Mucosa of stomach (tissue), 1 donor: ENCODE measurements around the gene UCHL3.

Source experiments
- H3K27me3 ChIP-seq: one replicate; pipeline ENCODE4 v1.7.0; 2013; ENCODE audit warnings: mild to moderate bottlenecking, low read length; ENCODE audit not compliant: control insufficient read depth, insufficient read depth
- H3K36me3 ChIP-seq: one replicate; pipeline ENCODE4 v1.7.0; 2013; ENCODE audit warnings: low read length; ENCODE audit not compliant: control insufficient read depth, insufficient read depth
- H3K4me1 ChIP-seq: one replicate; pipeline ENCODE4 v1.7.0; 2013; ENCODE audit warnings: mild to moderate bottlenecking, low read length; ENCODE audit not compliant: control insufficient read depth, insufficient read depth
- H3K4me3 ChIP-seq: one replicate; pipeline ENCODE4 v1.7.0; 2013; ENCODE audit warnings: low read length
- H3K9ac ChIP-seq: one replicate; pipeline ENCODE4 v1.7.0; 2013; ENCODE audit warnings: mild to moderate bottlenecking, low read length, moderate library complexity
- H3K9me3 ChIP-seq: one replicate; pipeline ENCODE4 v1.7.0; 2013; ENCODE audit warnings: mild to moderate bottlenecking, low read length, moderate library complexity; ENCODE audit not compliant: control insufficient read depth
- donor health status: Pancreatic carcinoma.

UCHL3 gene

GRCh38 chr13:75555836-75556235, 6.2 kb downstream of the UCHL3 start:
- Histone ChIP-seq H3K27me3 (no peaks in the 10 kb centered on the region), H3K9me3 (no peaks in the 10 kb centered on the region), H3K36me3 (no peaks in the 10 kb centered on the region), H3K4me1 (no peaks in the 10 kb centered on the region), H3K4me3 (no peak overlapping the region), H3K9ac (no peak overlapping the region)

DNA sequence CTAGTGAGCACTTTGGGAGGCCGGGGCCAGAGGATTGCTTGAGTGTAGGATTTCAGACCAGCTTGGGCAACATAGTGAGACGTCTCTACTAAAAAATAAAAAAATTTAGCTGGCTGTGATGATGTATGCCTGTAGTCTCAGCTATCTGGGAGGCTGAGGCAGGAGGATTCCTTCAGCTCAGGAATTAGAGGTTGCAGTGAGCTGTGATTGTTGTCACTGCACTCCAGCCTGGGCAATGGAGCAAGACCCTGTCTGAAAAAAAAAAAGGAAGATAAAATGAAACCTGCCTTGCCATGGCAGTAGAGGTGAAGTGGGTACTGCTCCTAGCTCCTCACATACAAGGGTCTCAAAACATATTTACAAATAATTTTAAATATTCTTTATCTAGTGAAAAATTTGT, 7.4 kb downstream of the UCHL3 start:
- no peaks in the 10 kb centered on the region for H3K36me3 ChIP-seq
- H3K27me3 ChIP-seq, result no peaks in the 10 kb centered on the region
- no peak overlapping the region for H3K9ac ChIP-seq
- H3K4me3 ChIP-seq, result no peak overlapping the region
- no peaks in the 10 kb centered on the region for H3K4me1 ChIP-seq
- H3K9me3 ChIP-seq, result no peaks in the 10 kb centered on the region

DNA sequence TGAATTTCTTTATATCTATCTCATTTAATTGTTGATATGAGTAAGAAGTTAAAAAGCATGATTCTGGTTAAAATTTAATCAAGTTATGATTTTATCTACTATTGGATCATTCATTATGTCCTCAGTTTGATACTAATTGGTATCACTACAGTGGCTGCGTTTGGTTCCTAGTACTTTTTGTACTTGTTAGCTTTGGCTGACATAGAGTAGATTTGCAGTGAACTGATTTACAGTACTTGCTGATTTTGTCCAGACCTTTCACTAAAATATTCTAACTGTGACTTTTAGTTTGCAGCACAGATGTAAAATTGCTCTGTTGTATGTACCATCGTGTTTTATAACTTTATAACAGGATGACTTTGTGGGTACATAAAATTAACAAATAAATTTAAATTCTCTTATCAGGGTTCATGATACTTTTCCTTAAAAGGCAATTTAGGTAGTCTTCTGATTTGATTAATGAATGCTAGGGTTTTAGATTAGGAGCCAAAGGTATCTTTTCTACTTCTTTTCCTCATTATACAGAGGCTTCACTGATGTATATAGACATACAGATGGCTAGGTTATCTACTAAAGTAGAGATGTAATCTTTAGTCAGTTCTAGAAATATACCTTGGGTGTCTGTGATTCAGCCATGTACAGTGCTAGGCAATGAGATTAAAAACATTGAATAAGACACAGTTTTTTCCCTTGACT, 8.7 kb downstream of the UCHL3 start:
- Histone ChIP-seq H3K4me1 (no peaks in the 10 kb centered on the region), H3K27me3 (no peaks in the 10 kb centered on the region), H3K9ac (no peak overlapping the region), H3K9me3 (no peaks in the 10 kb centered on the region), H3K36me3 (no peaks in the 10 kb centered on the region), H3K4me3 (no peak overlapping the region)

DNA sequence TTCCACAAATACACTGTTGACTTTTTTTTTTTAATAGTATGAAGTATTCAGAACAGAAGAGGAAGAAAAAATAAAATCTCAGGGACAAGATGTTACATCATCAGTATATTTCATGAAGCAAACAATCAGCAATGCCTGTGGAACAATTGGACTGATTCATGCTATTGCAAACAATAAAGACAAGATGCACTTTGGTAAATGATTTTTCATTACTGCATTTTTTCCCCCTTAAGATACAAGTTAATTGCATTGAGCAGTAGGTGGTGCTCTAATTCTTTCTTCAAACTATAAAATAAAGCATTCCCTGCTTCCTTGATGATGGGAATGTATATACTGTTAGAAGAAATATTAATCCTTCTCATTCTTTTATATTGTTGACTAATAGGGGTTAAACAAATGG, 17.1 kb downstream of the UCHL3 start:
- Histone ChIP-seq H3K27me3 (no peaks in the 10 kb centered on the region), H3K4me3 (no peak overlapping the region), H3K9me3 (no peaks in the 10 kb centered on the region), H3K4me1 (no peaks in the 10 kb centered on the region), H3K36me3 (no peaks in the 10 kb centered on the region), H3K9ac (no peak overlapping the region)

- H3K27me3 ChIP-seq, result no peaks in the 10 kb centered on the region
- no peak overlapping the region for H3K4me3 ChIP-seq
- H3K9me3 ChIP-seq, result no peaks in the 10 kb centered on the region
- H3K4me1 ChIP-seq, result no peaks in the 10 kb centered on the region
- H3K36me3 ChIP-seq, result no peaks in the 10 kb centered on the region
- H3K9ac ChIP-seq, result no peak overlapping the region
Observed at GRCh38 chr13:75569576-75569975, 20.0 kb downstream of the UCHL3 start.

GRCh38 chr13:75579529-75579928, 29.9 kb downstream of the UCHL3 start:
- Histone ChIP-seq H3K4me1 (no peaks in the 10 kb centered on the region), H3K36me3 (no peaks in the 10 kb centered on the region), H3K27me3 (no peaks in the 10 kb centered on the region), H3K9me3 (no peaks in the 10 kb centered on the region), H3K4me3 (no peak overlapping the region), H3K9ac (no peak overlapping the region)

DNA sequence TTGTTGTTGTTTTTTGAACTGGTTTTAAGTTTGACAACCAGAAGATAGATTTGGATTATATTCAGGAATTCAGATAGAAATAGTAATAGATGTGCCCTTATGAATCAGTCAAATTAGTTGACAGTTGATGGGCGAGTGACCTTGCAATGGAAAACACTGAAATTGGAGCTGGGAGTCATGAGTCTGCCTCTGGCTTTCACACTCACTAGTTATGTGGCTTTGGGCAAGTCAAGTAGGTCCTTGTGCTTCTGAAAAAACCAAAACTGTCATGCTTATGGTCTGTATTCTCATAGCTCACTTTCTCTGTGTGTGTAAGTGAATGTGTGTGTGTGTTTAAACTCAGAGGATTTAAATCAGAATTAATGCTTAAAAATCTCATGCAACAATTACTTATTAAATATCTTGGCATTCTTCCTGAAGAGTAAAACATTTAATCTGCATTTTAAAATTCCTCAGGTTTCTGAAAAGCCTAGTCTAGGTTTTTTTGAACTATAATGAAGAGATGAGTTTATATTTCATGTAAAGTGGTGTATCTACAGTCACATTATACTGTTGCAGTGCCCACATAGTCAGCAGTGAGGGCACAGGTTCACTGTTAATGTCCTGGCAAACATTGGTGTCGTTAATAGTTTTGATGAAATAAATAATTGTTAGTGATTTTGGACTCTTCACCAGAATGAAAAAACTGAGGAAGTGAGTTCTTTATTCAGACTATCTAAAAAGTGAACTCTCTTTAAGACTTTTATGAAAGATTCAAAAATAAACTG, 32.5 kb downstream of the UCHL3 start:
- no peak overlapping the region for H3K4me3 ChIP-seq
- H3K27me3 ChIP-seq, result no peaks in the 10 kb centered on the region
- no peak overlapping the region for H3K9ac ChIP-seq
- no peaks in the 10 kb centered on the region for H3K9me3 ChIP-seq
- no peaks in the 10 kb centered on the region for H3K4me1 ChIP-seq
- H3K36me3 ChIP-seq, result no peaks in the 10 kb centered on the region

DNA sequence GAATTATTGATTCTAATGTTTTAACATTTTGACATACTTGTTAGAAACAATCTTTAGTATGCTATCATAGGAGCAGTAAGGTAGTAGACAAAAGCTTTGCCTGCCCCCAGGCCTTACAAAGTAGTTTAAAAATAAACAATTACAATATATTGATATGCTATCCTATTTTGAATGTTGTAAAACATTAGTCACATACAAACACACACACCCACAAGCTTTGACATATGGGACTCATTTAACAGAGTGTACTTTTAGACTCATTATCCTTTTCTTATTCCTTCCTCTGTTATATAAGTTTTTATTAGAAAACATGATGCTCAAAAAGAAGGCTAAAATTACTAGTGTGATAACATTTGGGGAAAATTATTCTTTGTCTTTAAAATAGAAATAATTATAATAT, 33.5 kb downstream of the UCHL3 start:
- no peak overlapping the region for H3K4me3 ChIP-seq
- no peaks in the 10 kb centered on the region for H3K36me3 ChIP-seq
- no peaks in the 10 kb centered on the region for H3K4me1 ChIP-seq
- H3K9me3 ChIP-seq, result no peaks in the 10 kb centered on the region
- H3K27me3 ChIP-seq, result no peaks in the 10 kb centered on the region
- no peak overlapping the region for H3K9ac ChIP-seq

GRCh38 chr13:75585153-75585552, 35.6 kb downstream of the UCHL3 start:
- H3K4me3 ChIP-seq, result no peak overlapping the region

DNA sequence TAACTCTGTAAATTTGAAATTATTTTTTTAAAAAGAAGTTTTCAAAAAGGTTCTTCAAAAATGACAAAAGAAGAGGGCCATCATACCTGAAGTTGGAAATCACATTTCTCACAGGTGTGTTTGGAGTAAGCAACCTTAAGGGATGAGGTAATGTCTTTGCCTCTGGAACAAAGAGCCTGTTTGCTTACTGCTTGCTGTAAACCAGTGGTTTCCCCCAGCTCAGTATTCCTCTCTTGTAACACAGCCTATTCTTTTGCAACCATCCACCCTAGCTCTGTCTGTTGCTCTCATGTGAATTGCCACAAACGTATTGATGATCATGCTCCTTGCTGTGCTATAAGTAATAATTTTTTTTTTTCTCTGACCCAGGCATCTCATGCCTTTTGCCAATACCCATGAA, 38.1 kb downstream of the UCHL3 start:
- H3K27me3 ChIP-seq, result no peaks in the 10 kb centered on the region
- H3K36me3 ChIP-seq, result no peaks in the 10 kb centered on the region
- no peaks in the 10 kb centered on the region for H3K4me1 ChIP-seq
- H3K4me3 ChIP-seq, result no peak overlapping the region
- H3K9ac ChIP-seq, result no peak overlapping the region
- H3K9me3 ChIP-seq, result no peaks in the 10 kb centered on the region

More at GRCh38 chr13:75585153-75585552, 35.6 kb downstream of the UCHL3 start:
- no peaks in the 10 kb centered on the region for H3K27me3 ChIP-seq
- no peak overlapping the region for H3K9ac ChIP-seq
- no peaks in the 10 kb centered on the region for H3K9me3 ChIP-seq
- H3K4me1 ChIP-seq, result no peaks in the 10 kb centered on the region
- H3K36me3 ChIP-seq, result no peaks in the 10 kb centered on the region

- H3K9ac ChIP-seq, result no peak overlapping the region
- H3K4me3 ChIP-seq, result no peak overlapping the region
- no peaks in the 10 kb centered on the region for H3K4me1 ChIP-seq
- peaks cover 4% of the 10 kb centered on the region for H3K36me3 ChIP-seq
- no peaks in the 10 kb centered on the region for H3K9me3 ChIP-seq
- no peaks in the 10 kb centered on the region for H3K27me3 ChIP-seq
Observed at GRCh38 chr13:75596657-75597182, 47.1 kb downstream of the UCHL3 start.

- Histone ChIP-seq H3K36me3 (peaks cover 4% of the 10 kb centered on the region), H3K9ac (no peak overlapping the region), H3K4me1 (no peaks in the 10 kb centered on the region), H3K4me3 (no peak overlapping the region), H3K27me3 (no peaks in the 10 kb centered on the region), H3K9me3 (no peaks in the 10 kb centered on the region)
Observed at GRCh38 chr13:75600371-75600770, 50.8 kb downstream of the UCHL3 start.
